ENCODE measurements around the gene POLRMT. TPM values are rescaled to one million over a fixed set of nuclear protein-coding genes. Genes with fewer than 3 reads are reported as not detected.

The POLRMT gene
- total RNA-seq, 1 donor: 22.0 TPM

- peak overlapping the region; percentile 93 for H3K4me3 ChIP-seq (ENCODE audit: low read depth, low read length)
- TF ChIP-seq CTCF (IDR thresholded peaks at IDR 0.05; ENCODE audit: insufficient read depth, low read length): no peak
- DNase-seq (ENCODE audit: low read depth): no peak
Measured at GRCh38 chr19:573519-573825, 59.9 kb downstream of the POLRMT start.

- peak; percentile 69 for DNase-seq (ENCODE audit: low read depth)
- peak overlapping the region; percentile 93 for H3K4me3 ChIP-seq (ENCODE audit: low read depth, low read length)
- TF ChIP-seq CTCF (IDR thresholded peaks at IDR 0.05; ENCODE audit: insufficient read depth, low read length): no peak
Measured at GRCh38 chr19:572743-573518, 60.4 kb downstream of the POLRMT start.

GRCh38 chr19:572140-572742 lies 61.1 kb downstream of the POLRMT start, which contains the start of gene BSG:
TSS of gene BSG (plus strand) at chr19:572596. CDS start at chr19:572635, 39 bp downstream.
- DNase-seq (ENCODE audit: low read depth): peak; percentile 96
- peak within 1 kb of the TSS; percentile 93 for H3K4me3 ChIP-seq (ENCODE audit: low read depth, low read length)
- no peak for TF ChIP-seq CTCF (IDR thresholded peaks at IDR 0.05; ENCODE audit: insufficient read depth, low read length)

- peak overlapping the region; percentile 69 for H3K4me3 ChIP-seq (ENCODE audit: low read depth, low read length)
- TF ChIP-seq CTCF (IDR thresholded peaks at IDR 0.05; ENCODE audit: insufficient read depth, low read length): no peak
- peak; percentile 30 for DNase-seq (ENCODE audit: low read depth)
Measured at GRCh38 chr19:571566-571974, 61.8 kb downstream of the POLRMT start.

- no peak for DNase-seq (ENCODE audit: low read depth)
- peak overlapping the region; percentile 69 for H3K4me3 ChIP-seq (ENCODE audit: low read depth, low read length)
- TF ChIP-seq CTCF (IDR thresholded peaks at IDR 0.05; ENCODE audit: insufficient read depth, low read length): no peak
Measured at GRCh38 chr19:570937-571565, 62.3 kb downstream of the POLRMT start.

GRCh38 chr19:570251-570686 lies 63.1 kb downstream of the POLRMT start:
- no peak overlapping the region for H3K4me3 ChIP-seq (ENCODE audit: low read depth, low read length)
- no peak for DNase-seq (ENCODE audit: low read depth)
- no peak for TF ChIP-seq CTCF (IDR thresholded peaks at IDR 0.05; ENCODE audit: insufficient read depth, low read length)

Measured in fibroblast of the aortic adventitia (primary cell).